Raji (cell line): ENCODE results near the gene RREB1.

ENCODE experiments used
- POLR2A ChIP-seq: IDR thresholded peaks from 2 replicates; pipeline ENCODE4 v1.6.1; 2011; ENCODE audit warnings: low read depth, low read length, control low read depth; ENCODE audit not compliant: insufficient read depth

The RREB1 gene

GRCh38 chr6:7108964-7109836 is 1.4 kb downstream of the RREB1 start:
- no peak for TF ChIP-seq POLR2A

- TF ChIP-seq POLR2A, result no peak
Observed at GRCh38 chr6:7110092-7110792, 2.5 kb downstream of the RREB1 start.

GRCh38 chr6:7111095-7111690 is 3.4 kb downstream of the RREB1 start:
- no peak for TF ChIP-seq POLR2A

DNA sequence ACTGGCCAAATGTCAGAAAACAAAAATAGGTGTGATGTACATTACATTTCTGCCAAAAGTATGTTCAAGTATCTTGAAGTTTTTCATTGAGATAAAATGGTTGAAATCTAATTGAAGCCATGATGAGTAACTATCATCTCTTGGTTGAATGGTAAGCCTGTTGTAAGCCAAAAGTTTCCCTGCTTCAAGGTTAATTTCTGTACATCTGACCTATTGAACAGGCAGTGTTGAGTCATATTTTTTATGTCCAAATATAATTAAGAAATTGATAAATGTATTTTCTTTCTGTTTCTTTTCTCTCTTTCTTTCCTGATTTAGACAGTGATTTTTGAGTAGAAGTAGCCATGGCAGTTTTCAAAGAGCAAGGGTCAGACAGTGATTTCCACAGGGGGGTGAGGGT is 4.4 kb downstream of the RREB1 start:
- no peak for TF ChIP-seq POLR2A

- TF ChIP-seq POLR2A, result no peak
Observed at GRCh38 chr6:7112741-7113313, 5.1 kb downstream of the RREB1 start.

DNA sequence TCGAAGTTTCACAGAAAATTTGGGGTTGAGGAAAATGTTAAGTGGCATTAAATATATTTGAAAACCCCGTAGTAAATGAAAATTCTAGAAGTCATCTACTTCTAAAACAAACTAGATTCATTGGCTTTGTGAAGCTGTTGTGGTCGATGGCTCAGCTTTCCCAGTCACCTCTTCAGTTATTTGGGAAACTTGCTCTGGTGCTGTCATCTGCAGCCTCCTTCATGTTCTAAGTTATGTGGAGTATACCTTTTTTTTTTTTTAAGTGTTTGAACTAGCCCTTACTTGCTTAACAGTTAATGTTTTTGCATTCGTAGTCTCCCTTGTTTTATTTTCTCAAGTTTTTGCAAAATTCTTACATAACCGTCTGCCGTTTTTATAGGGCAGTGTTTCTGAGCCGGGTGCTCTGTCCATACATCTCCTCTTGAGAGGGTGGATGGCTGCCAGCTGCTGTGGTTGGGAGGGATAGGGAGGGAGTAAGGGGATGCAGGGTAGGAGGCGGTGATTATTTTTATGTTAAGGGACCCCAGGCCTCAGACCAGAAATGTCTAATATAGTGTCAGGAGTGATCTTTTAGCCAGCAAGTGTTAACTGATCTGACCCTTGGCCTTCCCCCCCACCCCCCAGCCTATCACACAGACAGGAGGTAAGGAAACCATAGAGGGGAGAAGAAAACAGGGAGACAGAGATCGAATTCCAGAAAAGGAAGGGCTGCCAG is 7.1 kb downstream of the RREB1 start:
- no peak for TF ChIP-seq POLR2A

GRCh38 chr6:7115543-7116231 is 7.9 kb downstream of the RREB1 start:
- no peak for TF ChIP-seq POLR2A

DNA sequence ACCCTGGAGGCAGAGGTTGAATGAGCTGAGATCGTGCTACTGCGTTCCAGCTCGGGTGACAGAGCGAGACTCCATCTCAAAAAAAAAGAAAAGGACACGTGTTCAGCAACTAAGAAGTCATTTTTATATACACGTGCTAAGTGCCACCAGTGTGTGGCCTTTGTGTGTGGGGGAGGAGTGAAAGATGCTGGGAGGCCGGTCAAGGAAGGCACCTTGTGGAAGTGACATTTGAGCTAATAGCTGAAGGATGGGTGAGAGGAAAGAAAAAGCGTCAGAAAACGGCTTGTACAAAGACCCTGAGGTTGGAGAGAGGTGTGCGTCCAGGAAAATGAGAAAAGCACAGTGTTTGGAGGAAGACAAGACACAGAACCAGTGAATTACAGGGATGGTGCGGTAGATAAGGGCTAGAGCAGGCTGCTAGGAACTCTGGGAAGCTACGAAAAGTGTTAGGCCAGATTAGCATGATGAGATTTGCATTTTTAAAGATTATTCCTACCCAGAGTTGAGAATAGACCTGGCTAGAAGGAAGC is 11.6 kb downstream of the RREB1 start:
- TF ChIP-seq POLR2A, result no peak

DNA sequence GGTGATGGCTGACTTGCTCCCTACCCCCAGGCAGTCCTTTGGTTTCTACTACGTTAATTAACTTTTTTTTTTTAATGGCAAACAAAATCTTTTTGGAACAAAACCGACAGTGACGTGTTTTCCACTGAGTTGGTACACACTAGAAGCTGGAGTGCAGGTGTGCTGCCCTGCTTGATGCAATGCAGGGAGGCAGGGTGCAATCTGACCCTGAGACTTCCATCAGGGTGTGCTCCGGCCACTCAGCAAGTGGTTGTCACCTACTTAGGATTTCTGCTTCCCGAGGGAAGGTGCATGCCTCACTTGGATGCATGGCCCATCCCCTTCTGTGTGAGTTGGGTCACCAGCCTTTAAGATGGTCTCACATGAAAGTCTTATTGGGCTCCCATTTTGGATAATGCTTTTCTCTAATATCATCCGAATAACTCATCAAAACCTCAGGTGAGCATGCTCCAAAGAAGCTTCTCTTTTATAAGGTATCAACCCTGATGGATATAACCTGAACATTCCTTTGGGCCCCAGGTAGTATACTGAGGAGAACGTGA is 14.0 kb downstream of the RREB1 start:
- TF ChIP-seq POLR2A, result no peak

GRCh38 chr6:7122684-7123083 is 14.9 kb downstream of the RREB1 start:
- no peak for TF ChIP-seq POLR2A

DNA sequence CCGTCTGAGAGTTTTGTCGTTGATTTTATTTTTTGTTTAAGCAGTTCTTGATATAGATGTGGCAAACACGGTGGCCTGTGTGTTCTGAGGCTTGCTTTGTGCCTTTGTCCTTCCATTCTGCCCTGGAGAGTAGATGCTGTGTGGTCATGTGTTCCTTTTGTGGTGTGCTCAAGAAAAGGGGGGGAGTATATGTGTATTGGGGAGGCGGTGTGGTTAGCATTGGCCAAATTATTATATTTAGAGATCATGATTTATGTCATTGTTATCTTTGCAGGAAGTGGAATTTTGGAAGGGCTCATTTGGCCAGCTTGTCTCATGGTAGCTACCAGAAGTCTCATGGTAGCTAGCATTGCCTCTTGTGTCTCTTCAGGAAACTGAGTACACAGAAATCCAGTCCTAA is 16.4 kb downstream of the RREB1 start:
- no peak for TF ChIP-seq POLR2A

DNA sequence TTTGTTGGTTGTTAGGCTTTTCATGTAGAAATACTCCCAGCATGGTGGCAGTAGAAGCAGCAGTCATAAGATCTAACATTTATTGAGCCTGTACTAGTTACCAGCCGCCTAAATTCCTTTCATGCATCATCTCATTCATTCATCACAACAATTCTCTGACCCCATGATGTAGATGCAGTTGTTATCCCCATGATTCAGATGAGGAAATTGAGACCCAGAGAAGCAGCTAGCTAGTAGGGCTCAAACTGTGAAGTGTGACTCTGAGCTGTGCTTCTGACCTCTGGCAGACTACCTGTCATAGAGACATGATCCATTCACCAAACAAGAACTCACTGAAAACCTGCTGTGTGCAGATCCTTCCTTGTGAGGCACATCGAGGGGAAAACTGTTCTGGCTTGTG is 16.9 kb downstream of the RREB1 start:
- no peak for TF ChIP-seq POLR2A

GRCh38 chr6:7125290-7125689 is 17.5 kb downstream of the RREB1 start:
- TF ChIP-seq POLR2A, result no peak

DNA sequence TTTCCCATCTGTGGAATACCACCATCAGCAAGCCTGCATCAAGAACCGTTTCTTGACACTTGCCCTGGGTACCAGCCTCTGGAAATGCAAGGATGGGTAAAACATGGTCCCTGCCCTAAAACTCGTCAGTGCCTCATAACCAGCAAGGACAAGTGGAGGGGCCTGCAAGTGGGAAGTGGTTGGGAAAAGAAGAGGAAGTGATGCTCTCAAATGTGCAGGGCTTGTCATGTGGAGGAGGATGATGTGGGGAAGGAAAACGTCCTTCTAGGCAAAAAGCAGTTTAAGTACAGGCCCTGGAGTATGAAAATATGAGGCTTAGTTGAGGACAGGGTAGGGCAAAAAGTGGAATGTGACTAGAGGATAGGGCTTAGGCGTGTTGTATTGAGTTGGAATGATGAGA is 19.0 kb downstream of the RREB1 start:
- TF ChIP-seq POLR2A, result no peak
